Stromal cell of bone marrow (primary cell): ENCODE data around the gene ADIPOR1.
"Not testable (repeated sequence)": the region's sequence is repeated elsewhere in the genome, so short reads cannot be mapped to it uniquely, and the experiment has no call there.

Experiments used
- DNase-seq: peaks from one replicate; pipeline ENCODE4 v3.0.0-alpha.2; 2012; ENCODE audit warnings: low read depth

ADIPOR1 gene

DNA sequence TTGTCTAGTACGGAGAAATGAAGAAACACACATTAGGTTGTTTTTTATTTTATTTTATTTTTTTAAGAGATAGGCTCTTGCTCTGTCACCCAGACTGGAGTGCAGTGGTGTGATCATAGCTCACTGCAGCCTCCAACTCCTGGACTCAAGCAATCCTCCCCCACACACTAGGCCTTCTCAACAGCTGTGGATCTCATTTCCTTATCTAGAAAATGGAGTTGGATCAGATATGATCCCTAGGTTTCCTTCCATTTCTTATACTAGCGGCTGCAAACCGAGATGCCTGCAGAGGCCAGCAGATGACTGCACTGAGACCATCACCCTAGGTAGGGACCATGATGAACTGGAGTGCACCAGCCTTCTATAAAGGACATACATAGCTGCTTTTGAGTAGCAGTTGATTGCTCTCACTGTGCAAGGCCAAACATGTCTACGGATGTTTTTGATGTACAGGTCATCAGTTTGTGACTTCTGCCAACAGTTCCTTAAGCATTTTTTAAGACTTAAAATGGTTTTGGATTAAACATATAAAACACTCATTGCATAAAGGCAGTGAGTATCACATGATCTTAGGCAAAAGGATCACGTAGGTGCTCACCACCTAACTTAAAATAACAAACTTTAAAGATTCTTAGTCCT, 19.7 kb downstream of the ADIPOR1 start:
- no peak for DNase-seq

DNA sequence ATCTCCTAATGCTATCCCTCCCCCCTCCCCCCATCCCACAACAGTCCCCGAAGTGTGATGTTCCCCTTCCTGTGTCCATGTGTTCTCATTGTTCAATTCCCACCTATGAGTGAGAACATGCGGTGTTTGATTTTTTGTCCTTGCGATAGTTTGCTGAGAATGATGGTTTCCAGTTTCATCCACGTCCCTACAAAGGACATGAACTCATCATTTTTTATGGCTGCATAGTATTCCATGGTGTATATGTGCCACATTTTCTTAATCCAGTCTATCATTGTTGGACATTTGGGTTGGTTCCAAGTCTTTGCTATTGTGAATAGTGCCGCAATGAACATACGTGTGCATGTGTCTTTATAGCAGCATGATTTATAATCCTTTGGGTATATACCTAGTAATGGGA, 21.7 kb downstream of the ADIPOR1 start:
- not testable (repeated sequence) for DNase-seq

GRCh38 chr1:202935844-202936243, 22.3 kb downstream of the ADIPOR1 start:
- DNase-seq = no peak

- DNase-seq = no peak
Observed at GRCh38 chr1:202934755-202935154, 23.4 kb downstream of the ADIPOR1 start.

- DNase-seq = no peak
Observed at GRCh38 chr1:202932476-202932875, 25.6 kb downstream of the ADIPOR1 start.

DNA sequence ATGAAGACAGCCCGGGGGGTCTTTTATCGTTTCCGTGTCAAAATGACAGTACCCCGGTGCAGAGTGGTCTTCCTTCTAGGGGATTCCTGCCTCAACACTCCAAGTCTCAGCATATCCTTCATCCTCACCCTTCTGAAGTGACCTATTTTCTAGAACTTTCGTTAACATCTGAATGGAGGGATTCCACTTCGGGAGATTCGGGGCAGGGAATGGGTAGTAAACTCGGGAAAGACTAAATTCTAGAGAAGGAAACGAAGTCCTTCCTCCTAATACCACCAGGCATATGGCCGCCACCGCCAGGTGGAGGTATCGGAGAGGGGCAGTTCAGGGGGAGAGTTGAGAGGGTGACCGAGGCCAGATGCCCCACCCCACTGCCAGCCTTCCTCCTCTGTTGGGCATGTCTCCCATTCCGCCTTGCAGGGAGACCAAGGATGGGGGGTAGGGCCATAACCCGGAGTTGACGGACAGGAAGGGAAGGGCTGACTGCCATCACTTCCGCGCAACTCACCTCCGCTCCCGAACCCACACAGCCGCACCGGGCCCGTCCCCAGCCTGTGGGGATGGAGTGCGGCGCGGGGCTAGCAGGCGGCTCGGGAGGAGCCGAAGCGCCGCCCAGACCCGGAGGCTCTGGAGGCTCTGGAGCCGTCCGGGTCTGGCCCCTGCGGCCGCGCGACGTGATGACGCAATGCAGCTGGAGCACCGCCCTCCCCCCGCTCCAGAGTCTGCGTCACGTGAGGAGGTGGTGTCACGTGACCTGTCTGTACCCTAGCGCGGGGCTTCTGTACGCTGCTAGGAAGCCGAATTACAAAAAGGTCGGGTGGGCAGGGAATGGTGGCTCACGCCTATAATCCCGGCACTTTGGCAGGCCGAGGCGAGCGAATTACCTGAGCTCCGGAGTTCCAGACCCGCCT, 31.3 kb downstream of the ADIPOR1 start, which contains the start of gene KLHL12:
KLHL12 (minus strand) TSS at position 654 of the 911 bp plus-strand sequence. CDS start 2,072 bp downstream, outside the sequence.
- peak; percentile 89 for DNase-seq

DNA sequence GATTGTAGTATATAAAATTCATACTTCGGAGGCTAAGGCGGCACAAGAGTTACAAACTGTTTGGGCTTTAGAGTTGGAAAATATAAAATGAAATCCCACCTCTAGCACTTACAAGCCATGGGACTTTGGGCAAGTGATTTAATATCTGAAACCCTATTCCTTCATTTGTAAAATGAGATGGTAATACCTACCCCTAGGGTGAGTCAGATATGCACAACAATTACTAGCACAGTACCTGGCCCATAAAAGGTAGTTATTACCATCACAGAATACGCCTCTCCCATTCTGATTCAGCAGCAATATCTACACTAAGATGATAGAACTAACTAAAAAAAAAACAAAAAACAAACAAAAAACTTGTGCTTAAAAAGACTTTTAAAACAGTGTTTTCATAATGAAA, 34.6 kb downstream of the ADIPOR1 start:
- no peak for DNase-seq

DNA sequence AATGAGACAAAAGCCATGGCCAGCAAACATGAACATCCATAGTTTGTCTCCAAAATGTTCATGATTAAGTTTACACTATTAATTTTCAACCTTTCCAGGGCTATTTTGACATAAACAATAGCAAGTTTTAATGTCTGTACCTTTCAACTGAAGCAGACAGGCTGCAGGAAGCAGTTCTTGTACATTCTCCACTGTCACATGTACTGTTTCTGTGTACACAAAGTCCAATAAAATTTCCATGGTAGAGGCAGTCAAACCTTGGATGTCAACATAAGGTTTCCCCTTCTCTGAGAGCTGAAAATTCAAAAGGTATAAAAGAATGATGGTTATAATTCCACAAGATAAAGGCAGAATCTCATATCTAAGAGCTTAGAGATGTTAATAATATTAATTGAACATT, 38.5 kb downstream of the ADIPOR1 start:
- no peak for DNase-seq

- no peak for DNase-seq
Observed at GRCh38 chr1:202915146-202915545, 43.0 kb downstream of the ADIPOR1 start.

DNA sequence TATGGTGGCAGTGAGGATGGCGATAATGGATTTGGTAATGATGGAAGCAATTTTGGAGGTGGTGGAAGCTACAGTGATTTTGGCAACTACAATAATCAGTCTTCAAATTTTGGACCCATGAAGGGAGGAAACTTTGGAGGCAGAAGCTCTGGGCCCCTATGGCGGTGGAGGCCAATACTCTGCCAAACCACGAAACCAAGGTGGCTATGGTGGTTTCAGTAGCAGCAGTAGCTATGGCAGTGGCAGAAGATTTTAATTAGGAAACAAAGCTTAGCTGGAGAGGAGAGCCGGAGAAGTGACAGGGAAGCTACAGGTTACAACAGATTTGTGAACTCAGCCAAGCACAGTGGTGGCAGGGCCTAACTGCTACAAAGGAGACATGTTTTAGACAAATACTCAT, 45.6 kb downstream of the ADIPOR1 start:
- not testable (repeated sequence) for DNase-seq

- DNase-seq = no peak
Observed at GRCh38 chr1:202909494-202909893, 48.6 kb downstream of the ADIPOR1 start.

DNA sequence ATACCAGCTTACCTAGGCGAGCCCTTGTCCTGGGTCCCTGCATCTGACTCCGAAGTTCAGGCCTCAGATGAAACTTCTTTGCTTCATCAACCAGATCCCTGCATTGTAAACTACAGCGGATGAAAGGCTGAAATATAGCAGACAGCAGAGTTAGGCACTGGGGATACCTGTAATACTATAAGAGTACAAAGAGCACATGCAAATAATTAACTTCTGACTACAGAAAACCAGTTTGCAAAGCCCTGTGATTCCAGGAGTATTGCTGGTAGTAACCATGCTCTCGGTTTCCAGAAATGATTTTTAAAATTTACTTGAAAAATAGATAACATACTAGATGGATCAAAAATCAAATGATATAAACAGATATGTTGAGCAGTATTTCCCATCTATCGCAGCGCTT, 49.1 kb downstream of the ADIPOR1 start:
- DNase-seq = no peak

- no peak for DNase-seq
Observed at GRCh38 chr1:202905331-202905730, 52.8 kb downstream of the ADIPOR1 start.

GRCh38 chr1:202903808-202904207, 54.3 kb downstream of the ADIPOR1 start:
- not testable (repeated sequence) for DNase-seq

GRCh38 chr1:202901555-202901954, 56.6 kb downstream of the ADIPOR1 start:
- DNase-seq = no peak

DNA sequence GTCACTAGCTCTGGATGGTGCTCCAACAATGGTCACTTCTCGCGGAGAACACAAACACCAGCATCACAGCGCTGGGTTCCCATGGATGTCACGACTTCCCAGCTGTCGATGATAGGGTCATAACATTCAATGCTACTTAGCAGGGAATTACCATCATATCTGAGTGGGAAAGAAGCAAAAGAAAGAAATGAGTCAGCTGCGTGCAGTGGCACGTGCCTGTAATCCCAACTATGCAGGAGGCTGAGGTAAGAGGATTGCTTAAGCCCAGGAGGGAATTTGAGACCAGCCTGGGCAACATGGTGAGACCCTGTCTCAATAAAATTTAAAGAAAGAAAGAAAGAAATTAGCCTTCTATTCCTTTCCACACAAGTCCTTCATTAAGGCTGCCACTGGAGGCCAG, 65.6 kb downstream of the ADIPOR1 start:
- no peak for DNase-seq
